Kidney epithelial cell (primary cell): ENCODE results near the gene COL28A1. TPM values are rescaled to one million over a fixed set of nuclear protein-coding genes. Genes with fewer than 3 reads are reported as not detected.

ENCODE experiments used
- DNase-seq: peaks from one replicate; pipeline ENCODE4 v3.0.0-alpha.2; 2010; ENCODE audit warnings: low read depth
- H3K27me3 ChIP-seq: 2 replicates; pipeline ENCODE4 v1.6.0; 2011; ENCODE audit warnings: low read length; ENCODE audit not compliant: control insufficient read depth, insufficient read depth
- H3K36me3 ChIP-seq: 2 replicates; pipeline ENCODE4 v1.5.1; 2011; ENCODE audit warnings: low read length; ENCODE audit not compliant: control insufficient read depth, insufficient read depth
- H3K4me3 ChIP-seq: 2 replicates; pipeline ENCODE4 v1.5.1; 2011; ENCODE audit warnings: low read depth, mild to moderate bottlenecking, control low read depth, low read length
- total RNA-seq: library from RNA; depleted of rRNA; stranded (reverse); fragments of >200 nt; gene quantifications from 2 replicates; pipeline ENCODE4 v1.2.3, GENCODE V29; 2015
- TF ChIP-seq, protein P1 (sequence below): IDR thresholded peaks from 2 replicates; pipeline ENCODE4 v1.5.1; 2011; ENCODE audit warnings: mild to moderate bottlenecking, moderate library complexity, low read length, control low read depth, inconsistent platforms; ENCODE audit not compliant: insufficient read depth, poor library complexity, severe bottlenecking

Gene COL28A1
- 0.14 and 0.21 TPM in 2 replicates for total RNA-seq

DNA sequence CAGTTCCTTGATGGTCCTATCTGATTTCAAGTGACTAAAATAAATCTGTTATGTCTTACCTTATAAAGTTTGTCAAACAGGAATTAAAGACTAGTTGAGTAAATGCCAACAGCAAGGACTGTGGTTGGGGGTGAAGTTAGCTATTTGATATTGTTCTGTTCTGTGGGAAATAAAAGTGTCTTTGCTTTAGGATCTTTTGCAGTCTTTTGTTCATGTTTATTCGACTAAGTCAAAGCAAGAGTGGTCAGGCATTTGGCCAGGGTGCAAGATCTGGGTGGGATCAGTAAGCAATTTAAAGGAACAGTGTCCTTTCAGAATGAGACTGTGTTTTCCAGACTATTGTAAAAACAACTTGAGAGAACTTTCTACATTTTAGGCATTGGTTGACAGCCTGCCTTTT lies at the start of gene COL28A1:
TSS of gene COL28A1 (minus strand) at position 183 of the 400 bp plus-strand sequence. CDS start 2,998 bp downstream, outside the sequence.
- TF ChIP-seq, protein P1, sequence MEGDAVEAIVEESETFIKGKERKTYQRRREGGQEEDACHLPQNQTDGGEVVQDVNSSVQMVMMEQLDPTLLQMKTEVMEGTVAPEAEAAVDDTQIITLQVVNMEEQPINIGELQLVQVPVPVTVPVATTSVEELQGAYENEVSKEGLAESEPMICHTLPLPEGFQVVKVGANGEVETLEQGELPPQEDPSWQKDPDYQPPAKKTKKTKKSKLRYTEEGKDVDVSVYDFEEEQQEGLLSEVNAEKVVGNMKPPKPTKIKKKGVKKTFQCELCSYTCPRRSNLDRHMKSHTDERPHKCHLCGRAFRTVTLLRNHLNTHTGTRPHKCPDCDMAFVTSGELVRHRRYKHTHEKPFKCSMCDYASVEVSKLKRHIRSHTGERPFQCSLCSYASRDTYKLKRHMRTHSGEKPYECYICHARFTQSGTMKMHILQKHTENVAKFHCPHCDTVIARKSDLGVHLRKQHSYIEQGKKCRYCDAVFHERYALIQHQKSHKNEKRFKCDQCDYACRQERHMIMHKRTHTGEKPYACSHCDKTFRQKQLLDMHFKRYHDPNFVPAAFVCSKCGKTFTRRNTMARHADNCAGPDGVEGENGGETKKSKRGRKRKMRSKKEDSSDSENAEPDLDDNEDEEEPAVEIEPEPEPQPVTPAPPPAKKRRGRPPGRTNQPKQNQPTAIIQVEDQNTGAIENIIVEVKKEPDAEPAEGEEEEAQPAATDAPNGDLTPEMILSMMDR, result no peak
- Histone ChIP-seq H3K27me3 (no peaks in the 10 kb centered on the region), H3K4me3 (no peak within 1 kb of the TSS), H3K36me3 (no peaks in the 10 kb centered on the region)
- no peak for DNase-seq

DNA sequence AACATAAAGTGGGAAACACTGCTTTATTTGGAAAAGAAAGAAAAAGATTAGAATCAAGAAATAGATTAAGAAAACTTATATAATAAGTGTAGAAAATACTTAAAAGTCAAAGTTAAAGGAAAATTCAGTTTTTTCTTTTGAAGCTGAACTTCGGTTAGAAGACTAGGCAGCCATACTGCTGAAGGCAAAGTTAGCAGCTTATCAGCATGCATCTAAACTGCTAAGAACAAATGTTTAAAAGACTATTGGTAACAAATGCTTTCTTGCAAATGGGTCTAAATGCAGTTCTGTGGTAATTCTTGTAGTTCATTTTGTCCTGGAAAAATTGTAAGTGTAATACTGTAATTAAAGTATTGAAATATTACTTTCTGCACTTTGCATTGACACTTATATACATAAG lies 49.0 kb upstream of the COL28A1 start:
- no peak for DNase-seq
- TF ChIP-seq, protein P1, result no peak
- H3K36me3 ChIP-seq, result no peaks in the 10 kb centered on the region

DNA sequence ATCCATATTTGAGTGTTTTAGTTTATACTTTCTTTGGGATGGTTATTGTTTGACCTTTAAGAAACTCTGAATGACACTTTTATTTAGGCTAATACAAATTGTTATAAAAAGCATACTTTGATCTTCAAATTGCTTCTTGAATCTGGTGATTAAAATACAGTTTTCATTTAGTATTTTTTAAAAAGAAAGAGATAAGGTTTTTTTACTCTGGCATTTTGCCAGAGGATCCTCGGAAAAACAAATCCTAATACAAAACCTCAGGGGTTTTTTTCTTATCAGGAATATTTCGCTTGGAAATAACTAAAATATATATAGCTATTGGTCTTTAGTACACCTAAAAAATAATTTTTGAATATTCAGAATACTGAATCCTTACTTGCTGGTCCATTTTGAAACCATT lies 48.1 kb upstream of the COL28A1 start:
- H3K36me3 ChIP-seq, result no peaks in the 10 kb centered on the region
- TF ChIP-seq, protein P1, result no peak
- no peak overlapping the region for H3K4me3 ChIP-seq
- DNase-seq, result no peak
- H3K27me3 ChIP-seq, result no peaks in the 10 kb centered on the region

More for the DNA sequence above, 49.0 kb upstream of the COL28A1 start:
- H3K4me3 ChIP-seq, result no peak overlapping the region
- no peaks in the 10 kb centered on the region for H3K27me3 ChIP-seq

DNA sequence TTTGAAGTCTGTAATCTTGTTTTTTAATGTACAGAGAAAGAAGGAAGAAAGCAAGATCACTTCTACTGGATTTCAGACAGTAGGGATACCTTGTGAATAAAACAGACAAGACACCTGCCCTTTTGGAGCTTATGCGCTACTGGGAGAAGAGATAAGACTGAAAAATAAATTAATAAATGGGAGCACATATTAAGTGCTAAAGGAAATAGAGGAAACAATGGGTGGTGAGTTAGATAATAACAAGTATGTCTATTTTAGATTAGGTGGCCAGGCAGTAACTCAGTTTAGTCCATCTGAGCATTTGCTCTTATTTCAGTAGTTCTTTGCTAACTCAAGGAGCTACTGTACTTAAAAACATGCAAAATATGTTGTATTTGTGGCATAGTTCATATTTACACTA lies 46.9 kb upstream of the COL28A1 start:
- no peak for DNase-seq
- Histone ChIP-seq H3K27me3 (no peaks in the 10 kb centered on the region), H3K36me3 (no peaks in the 10 kb centered on the region), H3K4me3 (no peak overlapping the region)
- TF ChIP-seq, protein P1, result no peak

DNA sequence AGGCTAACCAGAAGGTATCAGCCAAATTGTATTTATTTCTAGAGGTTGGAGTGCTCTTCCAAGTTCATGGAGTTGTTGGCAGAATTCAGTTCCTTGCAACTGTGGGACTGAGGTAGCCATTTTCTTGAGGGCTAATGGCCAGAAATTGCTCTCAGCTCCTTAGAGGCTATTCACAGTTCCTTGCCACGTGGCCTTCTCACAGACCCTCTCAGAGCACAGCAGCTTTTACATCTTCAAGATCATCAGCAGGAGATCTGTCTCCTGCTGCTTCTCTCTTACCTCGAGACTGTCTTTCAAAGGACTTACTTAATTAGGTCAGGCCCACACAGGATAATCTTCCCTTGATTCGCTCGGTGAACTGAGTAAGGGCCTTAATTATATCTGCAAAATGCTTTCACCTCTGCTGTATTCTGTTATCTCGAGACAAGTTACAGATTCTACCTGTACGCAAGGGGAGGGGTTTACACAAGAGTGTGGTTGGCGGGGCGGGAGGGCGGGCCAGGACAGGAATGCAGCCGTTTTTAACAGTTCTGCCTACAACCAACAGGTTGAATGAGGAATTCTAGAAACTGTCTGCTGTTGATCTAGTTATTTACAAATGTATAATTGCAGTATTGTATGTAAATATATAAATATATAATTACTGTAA lies 46.0 kb upstream of the COL28A1 start:
- H3K36me3 ChIP-seq, result no peaks in the 10 kb centered on the region
- DNase-seq, result no peak
- no peak overlapping the region for H3K4me3 ChIP-seq
- no peaks in the 10 kb centered on the region for H3K27me3 ChIP-seq
- TF ChIP-seq, protein P1, result no peak

DNA sequence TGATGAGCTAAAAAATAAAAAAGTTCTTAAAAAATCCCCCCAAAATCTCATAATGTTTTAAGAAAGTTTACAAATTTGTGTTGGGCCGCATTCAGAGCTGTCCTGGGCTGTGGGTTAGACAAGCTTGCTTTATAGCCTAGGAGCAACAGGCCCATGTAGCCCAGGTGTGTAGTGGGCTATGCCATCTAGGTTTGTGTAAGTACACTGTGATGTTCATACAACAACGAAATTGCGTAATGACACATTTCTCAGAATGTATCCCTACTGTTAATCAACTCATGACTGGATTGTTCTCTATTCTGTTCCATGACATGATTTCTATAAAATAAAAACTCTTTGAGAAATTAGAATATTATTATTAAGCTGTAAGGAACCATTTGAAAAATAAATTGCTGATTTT lies 44.0 kb upstream of the COL28A1 start:
- no peak for DNase-seq
- Histone ChIP-seq H3K27me3 (no peaks in the 10 kb centered on the region), H3K4me3 (no peak overlapping the region), H3K36me3 (no peaks in the 10 kb centered on the region)
- TF ChIP-seq, protein P1, result no peak
